Measurements from ENCODE around the gene GSG1L2.

DNA sequence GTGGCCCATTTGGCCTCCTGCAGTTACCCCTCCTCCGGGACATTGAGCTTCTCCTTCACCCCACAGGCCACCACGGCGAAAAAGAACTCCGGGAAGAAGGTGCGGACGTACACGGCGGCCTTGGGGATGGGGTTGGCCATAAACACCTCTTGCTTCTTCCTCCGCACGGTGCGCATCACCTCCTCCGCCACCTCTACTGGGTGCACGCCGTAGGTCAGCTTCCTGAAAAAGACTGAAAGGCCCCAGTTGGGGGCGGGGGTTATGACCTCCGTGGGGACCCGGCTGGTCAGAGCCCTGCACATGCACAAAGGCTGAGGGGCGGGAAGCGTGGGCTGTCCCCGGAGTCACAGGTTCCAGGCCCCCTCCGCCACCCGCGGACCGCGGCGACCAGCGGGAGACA, 50.4 kb downstream of the GSG1L2 start:
- no peak for TF ChIP-seq POLR2A (IDR thresholded peaks at IDR 0.05)
- TF ChIP-seq, protein P1, sequence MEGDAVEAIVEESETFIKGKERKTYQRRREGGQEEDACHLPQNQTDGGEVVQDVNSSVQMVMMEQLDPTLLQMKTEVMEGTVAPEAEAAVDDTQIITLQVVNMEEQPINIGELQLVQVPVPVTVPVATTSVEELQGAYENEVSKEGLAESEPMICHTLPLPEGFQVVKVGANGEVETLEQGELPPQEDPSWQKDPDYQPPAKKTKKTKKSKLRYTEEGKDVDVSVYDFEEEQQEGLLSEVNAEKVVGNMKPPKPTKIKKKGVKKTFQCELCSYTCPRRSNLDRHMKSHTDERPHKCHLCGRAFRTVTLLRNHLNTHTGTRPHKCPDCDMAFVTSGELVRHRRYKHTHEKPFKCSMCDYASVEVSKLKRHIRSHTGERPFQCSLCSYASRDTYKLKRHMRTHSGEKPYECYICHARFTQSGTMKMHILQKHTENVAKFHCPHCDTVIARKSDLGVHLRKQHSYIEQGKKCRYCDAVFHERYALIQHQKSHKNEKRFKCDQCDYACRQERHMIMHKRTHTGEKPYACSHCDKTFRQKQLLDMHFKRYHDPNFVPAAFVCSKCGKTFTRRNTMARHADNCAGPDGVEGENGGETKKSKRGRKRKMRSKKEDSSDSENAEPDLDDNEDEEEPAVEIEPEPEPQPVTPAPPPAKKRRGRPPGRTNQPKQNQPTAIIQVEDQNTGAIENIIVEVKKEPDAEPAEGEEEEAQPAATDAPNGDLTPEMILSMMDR (IDR thresholded peaks at IDR 0.05) = no peak
